Measurements from ENCODE around the gene LRRC46. TPM values are rescaled to one million over a fixed set of nuclear protein-coding genes. Genes with fewer than 3 reads are reported as not detected.

Gene LRRC46
- total RNA-seq, 1 experiment from 2014 or later, result 1.2 TPM

DNA sequence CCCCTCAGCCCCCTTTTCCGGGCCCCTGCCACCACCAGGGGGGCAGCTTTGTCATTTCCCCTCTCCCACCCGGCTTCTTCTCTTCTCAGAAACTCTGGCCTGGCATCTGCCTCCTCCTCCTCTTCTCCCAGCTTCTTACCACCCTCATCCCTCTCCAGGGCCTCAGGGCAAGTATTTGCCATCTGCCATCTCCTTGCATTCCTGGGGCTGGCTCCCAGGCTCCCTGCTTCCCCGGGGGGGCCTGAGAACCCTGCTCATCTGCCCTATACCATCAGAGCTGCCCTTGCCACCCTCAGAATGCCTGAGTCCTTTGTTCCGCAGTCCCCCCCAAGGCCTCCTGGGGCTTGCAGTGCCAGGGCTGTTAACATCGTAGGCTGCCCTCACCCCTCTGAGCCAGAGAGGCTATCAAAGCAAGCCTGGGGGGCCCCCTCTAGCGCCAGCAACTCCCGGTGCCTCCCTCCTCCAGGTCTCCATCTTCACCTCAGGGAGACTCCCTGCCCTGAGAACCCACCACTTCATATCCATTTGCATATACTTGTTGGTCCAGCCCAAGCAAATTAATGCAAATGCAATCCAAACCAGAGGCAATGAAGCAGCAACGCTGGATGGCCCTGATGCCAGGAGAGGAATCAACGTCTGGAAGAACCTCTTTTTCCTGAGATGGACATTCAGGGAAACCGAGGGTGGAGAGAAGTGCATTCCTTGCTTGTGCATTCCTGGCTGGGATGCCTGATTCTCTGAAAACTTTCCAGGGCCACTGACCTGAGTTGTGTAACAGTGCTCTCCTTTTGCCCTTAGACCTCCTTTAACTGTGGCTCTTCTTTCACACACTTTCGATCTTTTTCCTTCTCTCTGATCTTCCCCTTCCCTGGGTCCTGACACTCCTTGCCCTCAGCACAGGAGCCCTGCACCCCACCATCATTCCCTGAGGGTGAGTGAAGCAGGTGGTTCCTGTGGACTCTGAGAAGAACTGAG is 43.8 kb downstream of the LRRC46 start:
- H3K4me3 Mint-ChIP-seq (ENCODE audit: unreplicated experiment), result no peak overlapping the region
- ChIA-PET CTCF (interaction anchor here (0.6 to 1.8 kb wide), 4 partner anchors 9 to 26 kb away, joined by 3 to 7 read pairs (median 4); no protein-coding TSS in a partner anchor), POLR2A (interaction anchor here (1.0 to 1.1 kb wide), 3 partner anchors 14 to 20 kb away, joined by 3 read pairs; partner anchors contain the start of gene SP2)
- TF ChIP-seq, protein P1, sequence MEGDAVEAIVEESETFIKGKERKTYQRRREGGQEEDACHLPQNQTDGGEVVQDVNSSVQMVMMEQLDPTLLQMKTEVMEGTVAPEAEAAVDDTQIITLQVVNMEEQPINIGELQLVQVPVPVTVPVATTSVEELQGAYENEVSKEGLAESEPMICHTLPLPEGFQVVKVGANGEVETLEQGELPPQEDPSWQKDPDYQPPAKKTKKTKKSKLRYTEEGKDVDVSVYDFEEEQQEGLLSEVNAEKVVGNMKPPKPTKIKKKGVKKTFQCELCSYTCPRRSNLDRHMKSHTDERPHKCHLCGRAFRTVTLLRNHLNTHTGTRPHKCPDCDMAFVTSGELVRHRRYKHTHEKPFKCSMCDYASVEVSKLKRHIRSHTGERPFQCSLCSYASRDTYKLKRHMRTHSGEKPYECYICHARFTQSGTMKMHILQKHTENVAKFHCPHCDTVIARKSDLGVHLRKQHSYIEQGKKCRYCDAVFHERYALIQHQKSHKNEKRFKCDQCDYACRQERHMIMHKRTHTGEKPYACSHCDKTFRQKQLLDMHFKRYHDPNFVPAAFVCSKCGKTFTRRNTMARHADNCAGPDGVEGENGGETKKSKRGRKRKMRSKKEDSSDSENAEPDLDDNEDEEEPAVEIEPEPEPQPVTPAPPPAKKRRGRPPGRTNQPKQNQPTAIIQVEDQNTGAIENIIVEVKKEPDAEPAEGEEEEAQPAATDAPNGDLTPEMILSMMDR (IDR thresholded peaks at IDR 0.05; ENCODE audit: unreplicated experiment), result no peak
- H3K36me3 Mint-ChIP-seq (ENCODE audit: insufficient read depth, unreplicated experiment), result no peaks in the 10 kb centered on the region
- no TSS peak for BruUV-seq (replicated peaks)
- DNase-seq (ENCODE audit: unreplicated experiment), result no peak
- H3K27ac Mint-ChIP-seq (ENCODE audit: low read depth, unreplicated experiment), result no peak overlapping the region
- peaks cover 47% of the 10 kb centered on the region for H3K27me3 Mint-ChIP-seq (ENCODE audit: insufficient read depth, unreplicated experiment)
- H3K4me1 Mint-ChIP-seq (ENCODE audit: insufficient read depth, unreplicated experiment), result no peaks in the 10 kb centered on the region
- no peaks in the 10 kb centered on the region for H3K9me3 Mint-ChIP-seq (ENCODE audit: unreplicated experiment)
- intact Hi-C loops (cut with micrococcal nuclease), result no loop called here

DNA sequence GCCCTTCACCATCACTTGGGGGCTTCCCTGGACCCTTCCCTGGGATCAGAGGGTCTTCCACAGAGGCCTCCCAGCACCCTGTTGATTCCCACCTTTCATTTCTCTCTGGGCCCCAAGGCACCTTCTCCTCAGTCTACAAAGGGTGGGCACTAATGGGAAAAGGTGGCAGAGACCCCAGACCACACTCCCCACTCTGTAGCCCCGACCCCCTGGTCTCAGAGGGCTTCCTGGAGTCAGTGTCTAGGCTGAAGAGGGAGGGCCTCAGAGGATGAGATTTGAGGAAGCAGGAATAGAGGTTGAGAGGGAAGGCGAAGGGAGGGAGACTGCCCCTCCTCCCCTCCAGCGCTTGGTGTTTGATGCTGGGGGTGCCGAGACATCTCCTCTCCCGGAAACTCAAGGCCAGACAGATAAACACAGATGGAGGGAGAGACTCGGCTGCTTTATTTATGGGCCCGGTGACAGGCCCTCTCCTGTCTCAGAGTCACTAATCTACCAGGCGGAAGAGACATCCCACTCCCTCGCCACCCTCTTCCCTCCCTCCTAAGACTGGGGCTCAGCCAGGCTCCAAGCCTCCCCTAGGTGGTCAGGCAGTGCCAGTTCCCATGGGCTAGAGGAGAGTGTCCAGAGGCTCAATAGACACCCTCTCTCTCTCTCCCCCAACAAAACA is 46.0 kb downstream of the LRRC46 start:
- TF ChIP-seq, protein P1 (IDR thresholded peaks at IDR 0.05; ENCODE audit: unreplicated experiment), result no peak
- CTCF ChIA-PET, result no interaction called here
- Mint-ChIP-seq H3K27ac (ENCODE audit: low read depth, unreplicated experiment) (no peak overlapping the region), H3K4me3 (ENCODE audit: unreplicated experiment) (no peak overlapping the region), H3K27me3 (ENCODE audit: insufficient read depth, unreplicated experiment) (peaks cover 30% of the 10 kb centered on the region), H3K4me1 (ENCODE audit: insufficient read depth, unreplicated experiment) (no peaks in the 10 kb centered on the region), H3K36me3 (ENCODE audit: insufficient read depth, unreplicated experiment) (no peaks in the 10 kb centered on the region), H3K9me3 (ENCODE audit: unreplicated experiment) (no peaks in the 10 kb centered on the region)
- intact Hi-C loops (cut with micrococcal nuclease), result no loop called here
- no TSS peak for BruUV-seq (replicated peaks)
- no peak for DNase-seq (ENCODE audit: unreplicated experiment)
- POLR2A ChIA-PET, result no interaction called here

DNA sequence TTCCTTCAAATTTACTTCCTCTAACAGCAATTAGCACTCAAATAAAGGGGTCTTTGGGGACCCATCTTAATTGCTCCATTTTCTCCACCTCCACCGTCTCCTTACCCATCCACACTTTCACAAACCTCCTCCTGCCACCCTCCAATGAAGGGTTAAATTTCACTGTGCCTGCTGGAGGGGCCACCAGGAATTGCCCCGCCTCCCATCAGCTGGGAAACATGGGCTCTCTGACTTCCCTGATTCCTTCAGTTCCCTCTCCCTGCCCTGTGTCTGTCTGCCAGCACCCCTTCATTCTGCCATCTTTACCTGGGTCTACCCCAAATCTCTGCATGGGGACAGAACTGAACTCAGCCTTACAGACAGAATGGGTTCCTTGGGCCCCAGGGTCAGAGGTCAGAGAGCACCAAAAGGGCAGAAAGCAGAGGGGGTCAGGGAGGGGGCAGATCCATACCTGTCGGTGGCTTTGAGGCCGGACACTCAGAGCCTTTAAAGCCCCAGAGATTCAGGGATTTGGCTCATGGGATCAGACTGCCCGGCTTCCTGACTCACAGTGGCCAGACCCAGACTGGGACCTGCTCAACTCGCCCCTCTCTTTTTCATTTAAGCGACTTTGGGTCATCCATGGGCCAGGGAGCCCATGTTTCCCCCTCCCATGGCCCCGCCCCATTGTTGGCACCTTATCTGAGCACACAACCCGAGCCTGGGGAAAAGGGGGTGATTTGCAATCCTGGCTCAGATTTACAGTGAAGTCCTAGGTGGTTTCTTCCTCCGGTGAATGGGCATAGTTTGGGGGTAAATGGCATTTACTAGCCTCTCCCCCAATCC is 46.9 kb downstream of the LRRC46 start:
- no peaks in the 10 kb centered on the region for H3K36me3 Mint-ChIP-seq (ENCODE audit: insufficient read depth, unreplicated experiment)
- H3K4me3 Mint-ChIP-seq (ENCODE audit: unreplicated experiment), result no peak overlapping the region
- CTCF ChIA-PET, result no interaction called here
- TF ChIP-seq, protein P1 (IDR thresholded peaks at IDR 0.05; ENCODE audit: unreplicated experiment), result no peak
- POLR2A ChIA-PET, result interaction anchor here (0.9 to 1.7 kb wide), 2 partner anchors 13 to 17 kb away, joined by 4 to 6 read pairs; partner anchors contain the start of gene SP2
- H3K27me3 Mint-ChIP-seq (ENCODE audit: insufficient read depth, unreplicated experiment), result peaks cover 30% of the 10 kb centered on the region
- BruUV-seq (replicated peaks), result no TSS peak
- H3K4me1 Mint-ChIP-seq (ENCODE audit: insufficient read depth, unreplicated experiment), result no peaks in the 10 kb centered on the region
- intact Hi-C loops (cut with micrococcal nuclease), result no loop called here
- DNase-seq (ENCODE audit: unreplicated experiment), result no peak
- no peaks in the 10 kb centered on the region for H3K9me3 Mint-ChIP-seq (ENCODE audit: unreplicated experiment)
- no peak overlapping the region for H3K27ac Mint-ChIP-seq (ENCODE audit: low read depth, unreplicated experiment)

All from MCF 10A (cell line).